Progenitor cell of endocrine pancreas (in vitro differentiated cells): ENCODE data around the gene EFNB2. TPM values are rescaled to one million over a fixed set of nuclear protein-coding genes. Genes with fewer than 3 reads are reported as not detected.

Experiments used
- DNase-seq: peaks from one replicate; pipeline ENCODE4 v3.0.0; 2021; ENCODE audit warnings: low spot score; ENCODE audit not compliant: unreplicated experiment
- H3K27ac Mint-ChIP-seq: 2 replicates; pipeline ENCODE4 v1.8.0; 2021; ENCODE audit warnings: mild to moderate bottlenecking, moderate library complexity, mixed read lengths
- H3K27me3 Mint-ChIP-seq: 2 replicates; pipeline ENCODE4 v1.8.0; 2021; ENCODE audit warnings: mixed read lengths
- H3K36me3 Mint-ChIP-seq: 2 replicates; pipeline ENCODE4 v1.8.0; 2022; ENCODE audit warnings: mixed read lengths; ENCODE audit not compliant: insufficient read depth
- H3K4me1 Mint-ChIP-seq: 2 replicates; pipeline ENCODE4 v1.8.0; 2021; ENCODE audit warnings: low read depth, mixed read lengths
- H3K4me3 Mint-ChIP-seq: 2 replicates; pipeline ENCODE4 v1.8.0; 2021; ENCODE audit warnings: low read depth, mild to moderate bottlenecking, moderate library complexity, mixed read lengths
- H3K9me3 Mint-ChIP-seq: 2 replicates; pipeline ENCODE4 v1.8.0; 2021; ENCODE audit warnings: low read depth, mixed read lengths
- CTCF ChIP-seq: fragments of 200-600 bp; sonication (generic); IDR thresholded peaks from one replicate; pipeline ENCODE4 v1.5.0; 2021; ENCODE audit warnings: antibody characterized with exemption, mild to moderate bottlenecking; ENCODE audit not compliant: unreplicated experiment
- total RNA-seq: library from RNA; stranded (reverse); gene quantifications from 2 replicates; pipeline ENCODE4 v1.2.1, GENCODE V29; 2021

The EFNB2 gene
- total RNA-seq, 1 donor from 2014 or later: 44.2 TPM

GRCh38 chr13:106522898-106523525 lies 12.4 kb downstream of the EFNB2 start:
- H3K36me3 Mint-ChIP-seq: peaks cover 4% of the 10 kb centered on the region
- H3K4me3 Mint-ChIP-seq: no peak overlapping the region
- no peak for DNase-seq
- no peak for TF ChIP-seq CTCF
- no peaks in the 10 kb centered on the region for H3K9me3 Mint-ChIP-seq
- H3K27ac Mint-ChIP-seq: peak overlapping the region; percentile 51
- H3K4me1 Mint-ChIP-seq: peaks cover 66% of the 10 kb centered on the region
- no peaks in the 10 kb centered on the region for H3K27me3 Mint-ChIP-seq

- Mint-ChIP-seq H3K27me3 (no peaks in the 10 kb centered on the region), H3K27ac (peak overlapping the region; percentile 94), H3K36me3 (peaks cover 4% of the 10 kb centered on the region), H3K4me3 (no peak overlapping the region), H3K9me3 (no peaks in the 10 kb centered on the region), H3K4me1 (peaks cover 59% of the 10 kb centered on the region)
- no peak for TF ChIP-seq CTCF
- no peak for DNase-seq
Observed at GRCh38 chr13:106522112-106522705, 13.3 kb downstream of the EFNB2 start.

- Mint-ChIP-seq H3K4me1 (peaks cover 59% of the 10 kb centered on the region), H3K27ac (peak overlapping the region; percentile 94)
Observed at GRCh38 chr13:106521095-106521799, 14.2 kb downstream of the EFNB2 start.

GRCh38 chr13:106520251-106521054 lies 15.0 kb downstream of the EFNB2 start:
- Mint-ChIP-seq H3K27ac (peak overlapping the region; percentile 94), H3K4me1 (peaks cover 55% of the 10 kb centered on the region), H3K36me3 (peaks cover 5% of the 10 kb centered on the region), H3K4me3 (no peak overlapping the region), H3K27me3 (no peaks in the 10 kb centered on the region), H3K9me3 (no peaks in the 10 kb centered on the region)
- TF ChIP-seq CTCF: peak; percentile 59
- DNase-seq: no peak

More at GRCh38 chr13:106521095-106521799, 14.2 kb downstream of the EFNB2 start:
- Mint-ChIP-seq H3K9me3 (no peaks in the 10 kb centered on the region), H3K36me3 (peaks cover 5% of the 10 kb centered on the region), H3K27me3 (no peaks in the 10 kb centered on the region), H3K4me3 (peak overlapping the region; percentile 19)
- no peak for TF ChIP-seq CTCF
- DNase-seq: no peak

- no peak overlapping the region for H3K4me3 Mint-ChIP-seq
- peaks cover 5% of the 10 kb centered on the region for H3K36me3 Mint-ChIP-seq
- peaks cover 62% of the 10 kb centered on the region for H3K4me1 Mint-ChIP-seq
- TF ChIP-seq CTCF: no peak
- H3K27ac Mint-ChIP-seq: no peak overlapping the region
- H3K27me3 Mint-ChIP-seq: no peaks in the 10 kb centered on the region
- H3K9me3 Mint-ChIP-seq: no peaks in the 10 kb centered on the region
- no peak for DNase-seq
Observed at GRCh38 chr13:106518512-106518911, 16.9 kb downstream of the EFNB2 start.
